Mesendoderm (in vitro differentiated cells): ENCODE data around the gene CHST13.

Experiments used
- DNase-seq: peaks from one replicate; pipeline ENCODE4 v3.0.0; 2013
- H2AK5ac ChIP-seq: 2 replicates; pipeline ENCODE4 v1.6.1; 2013; ENCODE audit warnings: low read length, inconsistent platforms
- H2BK120ac ChIP-seq: 2 replicates; pipeline ENCODE4 v1.6.1; 2013; ENCODE audit warnings: low read depth, mild to moderate bottlenecking, low read length, moderate library complexity, mixed read lengths
- H2BK15ac ChIP-seq: replicated peaks from 2 replicates; pipeline ENCODE4 v1.6.1; 2013; ENCODE audit warnings: low read depth, mild to moderate bottlenecking, moderate library complexity
- H2BK5ac ChIP-seq: 2 replicates; pipeline ENCODE4 v1.6.1; 2013; ENCODE audit warnings: low read length, inconsistent platforms
- H3K18ac ChIP-seq: 2 replicates; pipeline ENCODE4 v1.6.1; 2013; ENCODE audit warnings: mild to moderate bottlenecking, low read length, mixed read lengths
- H3K23ac ChIP-seq: one replicate; pipeline ENCODE4 v1.6.1; 2013; ENCODE audit warnings: low read length
- H3K27ac ChIP-seq: 2 replicates; pipeline ENCODE4 v1.5.1; 2013; ENCODE audit warnings: low read depth, mild to moderate bottlenecking, inconsistent platforms, low read length, moderate library complexity
- H3K27me3 ChIP-seq: 2 replicates; pipeline ENCODE4 v1.6.1; 2013; ENCODE audit warnings: low read length, control low read depth, mild to moderate bottlenecking, inconsistent platforms; ENCODE audit not compliant: insufficient read depth, poor library complexity
- H3K36me3 ChIP-seq: 2 replicates; pipeline ENCODE4 v1.6.1; 2013; ENCODE audit warnings: low read length, inconsistent platforms; ENCODE audit not compliant: control insufficient read depth, insufficient read depth
- H3K4ac ChIP-seq: one replicate; pipeline ENCODE4 v1.6.1; 2013; ENCODE audit warnings: low read depth, mild to moderate bottlenecking, low read length, moderate library complexity
- H3K4me1 ChIP-seq: 2 replicates; pipeline ENCODE4 v1.6.1; 2013; ENCODE audit warnings: low read depth, low read length, inconsistent platforms; ENCODE audit not compliant: control insufficient read depth
- H3K4me2 ChIP-seq: 2 replicates; pipeline ENCODE4 v1.6.1; 2013; ENCODE audit warnings: low read length
- H3K4me3 ChIP-seq: 2 replicates; pipeline ENCODE4 v1.5.1; 2013; ENCODE audit warnings: mild to moderate bottlenecking, low read length
- H3K56ac ChIP-seq: one replicate; pipeline ENCODE4 v1.6.1; 2013; ENCODE audit warnings: low read length
- H3K79me1 ChIP-seq: 2 replicates; pipeline ENCODE4 v1.6.1; 2013; ENCODE audit warnings: low read length, inconsistent platforms
- H3K79me2 ChIP-seq: 2 replicates; pipeline ENCODE4 v1.6.1; 2013; ENCODE audit warnings: mild to moderate bottlenecking, low read length; ENCODE audit not compliant: control insufficient read depth, insufficient read depth
- H3K9ac ChIP-seq: 2 replicates; pipeline ENCODE4 v1.6.1; 2013; ENCODE audit warnings: low read length, inconsistent platforms
- H4K5ac ChIP-seq: one replicate; pipeline ENCODE4 v1.6.1; 2013; ENCODE audit warnings: low read length
- H4K8ac ChIP-seq: one replicate; pipeline ENCODE4 v1.6.1; 2013; ENCODE audit warnings: low read depth, mild to moderate bottlenecking, control low read depth, low read length, moderate library complexity
- WGBS: extraction: QIAGEN DNeasy Blood & Tissue Kit; methylation state at CpG from one replicate; pipeline ENCODE4 v1.1.7; 2013; ENCODE audit warnings: low lambda C conversion rate, missing lambda C conversion rate; ENCODE audit not compliant: insufficient coverage; ENCODE audit errors: extremely low coverage; 5-methylcytosine and 5-hydroxymethylcytosine counted together

The CHST13 gene

DNA sequence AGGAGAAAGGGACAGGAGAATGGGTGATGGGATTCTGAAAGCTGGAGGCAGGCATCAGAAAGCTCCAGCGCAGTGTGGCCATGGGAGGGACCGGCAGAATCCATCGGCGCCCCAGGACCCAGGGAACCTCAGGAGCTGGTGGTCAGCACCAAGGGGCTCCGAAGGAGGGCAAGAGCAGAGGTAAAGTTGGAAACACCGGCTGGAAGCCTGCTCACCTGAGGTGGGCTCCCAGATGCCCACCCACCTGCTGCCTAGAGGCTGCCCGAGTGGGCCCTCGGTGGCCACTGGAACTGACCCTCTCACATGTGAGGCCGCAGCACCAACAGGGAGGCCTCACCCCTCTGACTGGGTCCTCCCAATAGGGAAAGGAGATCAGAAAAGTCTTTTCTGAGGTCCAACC lies 38.0 kb upstream of the CHST13 start:
- H3K4me2 ChIP-seq = no peak overlapping the region
- no peaks in the 10 kb centered on the region for H3K79me2 ChIP-seq
- no peaks in the 10 kb centered on the region for H3K4me1 ChIP-seq
- H4K5ac ChIP-seq = no peak overlapping the region
- H3K36me3 ChIP-seq = no peaks in the 10 kb centered on the region
- H3K27me3 ChIP-seq = no peaks in the 10 kb centered on the region
- no peak overlapping the region for H3K4ac ChIP-seq
- no peak overlapping the region for H2BK120ac ChIP-seq
- H3K4me3 ChIP-seq = no peak overlapping the region
- no peak overlapping the region for H3K9ac ChIP-seq
- H2BK5ac ChIP-seq = no peak overlapping the region
- H3K27ac ChIP-seq = no peak overlapping the region
- no peak overlapping the region for H3K23ac ChIP-seq
- no peak overlapping the region for H3K18ac ChIP-seq
- no peak overlapping the region for H2AK5ac ChIP-seq
- H3K56ac ChIP-seq = no peak overlapping the region
- WGBS = no CpG with 5 or more reads among the region's 9 CpGs
- H4K8ac ChIP-seq = no peak overlapping the region
- no peaks in the 10 kb centered on the region for H3K79me1 ChIP-seq
- DNase-seq = no peak
- no peak overlapping the region for H2BK15ac ChIP-seq

DNA sequence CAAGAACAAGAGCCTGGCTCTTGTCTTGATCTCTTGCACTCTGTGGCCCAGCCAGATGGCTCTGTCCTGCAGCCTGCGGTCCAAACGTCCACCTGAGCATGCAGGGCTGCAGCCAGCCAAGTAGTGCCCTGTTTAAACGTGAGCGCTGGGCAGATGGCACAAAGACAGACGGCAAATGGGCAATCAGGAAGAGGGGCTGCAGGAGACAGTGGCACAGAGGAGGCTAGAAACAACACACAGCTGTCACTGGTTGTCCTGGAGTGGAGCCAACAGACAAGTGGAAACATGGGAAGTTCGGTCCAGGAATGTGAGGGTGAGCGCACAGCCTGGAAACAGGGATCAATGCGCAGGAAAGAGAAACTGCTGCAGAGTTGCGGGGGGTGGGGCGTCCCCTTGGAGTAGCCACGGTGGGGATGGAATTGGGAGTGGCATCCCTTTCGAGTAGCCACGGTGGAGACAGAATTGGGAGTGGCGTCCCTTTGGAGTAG lies 37.6 kb upstream of the CHST13 start:
- Histone ChIP-seq H3K23ac (no peak overlapping the region), H2BK15ac (no peak overlapping the region), H3K4me3 (no peak overlapping the region), H3K27me3 (no peaks in the 10 kb centered on the region), H3K79me1 (no peaks in the 10 kb centered on the region), H3K18ac (no peak overlapping the region), H3K79me2 (no peaks in the 10 kb centered on the region), H3K4ac (no peak overlapping the region), H4K8ac (no peak overlapping the region), H2AK5ac (no peak overlapping the region), H2BK5ac (no peak overlapping the region), H3K9ac (no peak overlapping the region), H4K5ac (no peak overlapping the region), H3K27ac (no peak overlapping the region), H3K4me2 (no peak overlapping the region), H2BK120ac (no peak overlapping the region), H3K36me3 (no peaks in the 10 kb centered on the region), H3K56ac (no peak overlapping the region), H3K4me1 (no peaks in the 10 kb centered on the region)
- no CpG with 5 or more reads among the region's 14 CpGs for WGBS
- DNase-seq = no peak

DNA sequence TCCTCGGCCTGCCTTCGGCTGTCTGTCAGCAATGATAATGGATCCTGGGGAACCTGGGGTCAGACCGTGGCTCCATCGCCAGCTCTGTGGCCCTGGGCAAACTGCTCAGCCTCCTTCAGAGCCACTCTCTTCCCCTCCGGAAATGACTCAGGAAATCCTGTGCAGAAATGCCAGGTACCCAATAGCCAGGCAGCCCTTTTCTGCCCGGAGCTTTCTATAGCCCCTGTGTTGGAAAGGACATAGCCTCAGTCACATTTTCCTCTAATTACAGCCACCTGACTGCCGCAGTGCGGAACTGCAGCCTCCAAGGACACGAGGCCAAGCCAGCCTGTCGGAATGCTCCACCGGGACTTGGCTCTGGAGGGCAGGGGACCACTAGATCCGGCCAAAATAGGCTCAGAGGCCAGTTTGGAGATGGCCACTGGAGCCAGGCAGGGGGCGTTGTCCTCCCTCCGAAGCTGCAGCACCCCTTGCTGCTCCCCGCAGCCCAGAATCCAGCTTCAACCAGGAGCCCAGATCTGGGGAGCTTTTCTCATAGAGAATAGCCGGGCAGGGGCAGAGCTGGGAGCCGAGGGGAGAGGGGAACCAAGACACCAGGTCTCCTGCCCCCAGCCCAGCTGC lies 36.7 kb upstream of the CHST13 start:
- Histone ChIP-seq H3K79me1 (no peaks in the 10 kb centered on the region), H3K4me2 (no peak overlapping the region), H3K79me2 (no peaks in the 10 kb centered on the region), H3K4me3 (no peak overlapping the region), H2AK5ac (no peak overlapping the region), H4K5ac (no peak overlapping the region), H2BK15ac (no peak overlapping the region), H3K27ac (no peak overlapping the region), H4K8ac (no peak overlapping the region), H3K27me3 (no peaks in the 10 kb centered on the region), H3K18ac (no peak overlapping the region), H3K56ac (no peak overlapping the region), H2BK120ac (no peak overlapping the region), H3K4me1 (no peaks in the 10 kb centered on the region), H3K36me3 (no peaks in the 10 kb centered on the region), H3K4ac (no peak overlapping the region), H3K9ac (no peak overlapping the region), H2BK5ac (no peak overlapping the region), H3K23ac (no peak overlapping the region)
- no CpG with 5 or more reads among the region's 17 CpGs for WGBS
- peak; percentile 73 for DNase-seq

DNA sequence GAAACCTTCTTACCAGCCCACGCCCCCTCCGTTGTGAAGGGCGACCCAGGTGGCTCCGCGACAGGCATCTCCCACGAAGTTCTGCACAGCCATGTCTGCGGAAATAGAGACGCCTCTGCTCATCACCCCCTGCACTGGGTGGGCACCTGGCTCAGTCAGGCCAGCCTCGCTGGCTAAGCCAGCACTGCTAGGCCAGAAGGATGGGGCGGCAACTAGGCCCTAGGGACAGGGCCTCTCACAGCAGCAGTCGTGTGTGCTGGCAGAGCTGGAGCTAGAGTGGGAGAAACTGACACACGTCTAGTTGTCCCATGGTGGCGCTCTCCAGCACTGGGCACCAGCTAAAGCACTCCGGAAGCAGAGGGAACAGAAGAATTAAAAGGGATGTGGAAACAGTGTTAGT lies 35.8 kb upstream of the CHST13 start:
- no CpG with 5 or more reads among the region's 14 CpGs for WGBS
- no peak overlapping the region for H4K5ac ChIP-seq
- no peak overlapping the region for H2AK5ac ChIP-seq
- no peak overlapping the region for H3K9ac ChIP-seq
- no peak overlapping the region for H3K4me3 ChIP-seq
- H3K56ac ChIP-seq = no peak overlapping the region
- H3K27me3 ChIP-seq = no peaks in the 10 kb centered on the region
- no peak overlapping the region for H3K4ac ChIP-seq
- no peak overlapping the region for H3K18ac ChIP-seq
- H2BK15ac ChIP-seq = no peak overlapping the region
- no peak for DNase-seq
- H2BK5ac ChIP-seq = no peak overlapping the region
- no peaks in the 10 kb centered on the region for H3K79me2 ChIP-seq
- H3K23ac ChIP-seq = no peak overlapping the region
- no peak overlapping the region for H3K27ac ChIP-seq
- no peak overlapping the region for H3K4me2 ChIP-seq
- H2BK120ac ChIP-seq = no peak overlapping the region
- no peaks in the 10 kb centered on the region for H3K36me3 ChIP-seq
- no peak overlapping the region for H4K8ac ChIP-seq
- H3K4me1 ChIP-seq = no peaks in the 10 kb centered on the region
- H3K79me1 ChIP-seq = no peaks in the 10 kb centered on the region

DNA sequence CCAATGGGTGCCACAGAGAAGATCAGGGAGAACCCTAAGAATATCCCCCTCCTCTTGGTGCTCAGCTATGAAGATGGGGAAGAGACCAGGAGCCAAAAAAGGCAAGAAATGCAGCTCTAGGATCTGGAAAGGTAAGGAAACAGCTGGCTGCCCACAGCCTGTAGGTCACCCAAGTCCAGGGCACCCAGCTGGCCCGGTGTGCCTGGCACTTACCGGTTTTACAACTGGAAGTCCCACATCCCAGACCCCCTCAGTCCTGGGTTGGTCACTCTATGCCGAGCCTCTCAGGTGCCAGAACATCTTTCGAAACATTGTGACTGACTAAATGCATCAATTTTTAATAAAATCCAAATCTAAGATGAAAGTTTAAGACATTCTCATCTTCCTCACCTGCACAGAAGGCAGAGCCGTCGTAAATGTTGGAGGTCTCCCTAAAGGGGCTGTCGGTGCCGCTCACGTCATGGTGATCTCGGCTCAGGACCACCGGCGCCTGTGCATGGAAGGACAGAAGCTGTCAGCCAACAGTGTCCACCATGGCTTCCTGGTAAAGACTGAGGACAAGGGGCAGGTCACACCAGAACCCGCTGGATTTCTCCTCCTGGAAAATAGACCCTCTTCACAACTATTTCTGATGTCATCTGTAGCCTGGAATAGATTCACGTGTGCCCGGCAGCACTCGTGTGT lies 34.9 kb upstream of the CHST13 start:
- Histone ChIP-seq H3K27me3 (no peaks in the 10 kb centered on the region), H3K79me2 (no peaks in the 10 kb centered on the region), H3K56ac (no peak overlapping the region), H2BK5ac (no peak overlapping the region), H3K27ac (no peak overlapping the region), H3K23ac (no peak overlapping the region), H2BK15ac (no peak overlapping the region), H3K4me2 (no peak overlapping the region), H3K18ac (no peak overlapping the region), H3K36me3 (no peaks in the 10 kb centered on the region), H3K4me1 (no peaks in the 10 kb centered on the region), H3K79me1 (no peaks in the 10 kb centered on the region), H2BK120ac (no peak overlapping the region), H4K8ac (no peak overlapping the region), H4K5ac (no peak overlapping the region), H3K9ac (no peak overlapping the region), H3K4ac (no peak overlapping the region), H3K4me3 (no peak overlapping the region), H2AK5ac (no peak overlapping the region)
- no peak for DNase-seq
- WGBS = no CpG with 5 or more reads among the region's 16 CpGs
